Globus pallidus (tissue), 1 donor: Measurements from ENCODE around the gene LILRB4.
"Not testable (repeated sequence)": the region's sequence is repeated elsewhere in the genome, so short reads cannot be mapped to it uniquely, and the experiment has no call there.

Source experiments
- DNase-seq: peaks from one replicate; pipeline ENCODE4 v3.0.0-alpha.2; 2015; ENCODE audit warnings: low spot score

Gene LILRB4

GRCh38 chr19:54694648-54695047 is 31.9 kb downstream of the LILRB4 start:
- no peak for DNase-seq

GRCh38 chr19:54696117-54696548 is 33.3 kb downstream of the LILRB4 start:
- DNase-seq = no peak

- no peak for DNase-seq
These were observed 34.0 kb downstream of the LILRB4 start for GRCh38 chr19:54696766-54697165.

- not testable (repeated sequence) for DNase-seq
These were observed 34.9 kb downstream of the LILRB4 start for GRCh38 chr19:54697716-54698115.

- no peak for DNase-seq
These were observed 42.1 kb downstream of the LILRB4 start for GRCh38 chr19:54704928-54705327.

- DNase-seq = no peak
These were observed 45.2 kb downstream of the LILRB4 start for GRCh38 chr19:54707962-54708361.

- DNase-seq = no peak
These were observed 46.0 kb downstream of the LILRB4 start for GRCh38 chr19:54708781-54709180.

GRCh38 chr19:54709212-54709948 is 46.6 kb downstream of the LILRB4 start:
- no peak for DNase-seq

- not testable (repeated sequence) for DNase-seq
These were observed 47.2 kb downstream of the LILRB4 start for GRCh38 chr19:54709956-54710355.
